PC-3 (cell line): ENCODE measurements around the gene OPN3.

Experiments
- EZH2 ChIP-seq: fragments of 300-600 bp; sonication (generic); IDR thresholded peaks from one replicate; pipeline ENCODE4 v1.6.1; 2017; ENCODE audit warnings: antibody characterized with exemption, mild to moderate bottlenecking, low read length; ENCODE audit not compliant: unreplicated experiment
- TF ChIP-seq, protein P1 (sequence below): fragments of 300-600 bp; sonication (generic); conservative IDR thresholded peaks from 2 replicates; pipeline ENCODE4 v1.5.1; 2017; ENCODE audit warnings: antibody characterized with exemption, low read depth, mild to moderate bottlenecking, low read length

DNA sequence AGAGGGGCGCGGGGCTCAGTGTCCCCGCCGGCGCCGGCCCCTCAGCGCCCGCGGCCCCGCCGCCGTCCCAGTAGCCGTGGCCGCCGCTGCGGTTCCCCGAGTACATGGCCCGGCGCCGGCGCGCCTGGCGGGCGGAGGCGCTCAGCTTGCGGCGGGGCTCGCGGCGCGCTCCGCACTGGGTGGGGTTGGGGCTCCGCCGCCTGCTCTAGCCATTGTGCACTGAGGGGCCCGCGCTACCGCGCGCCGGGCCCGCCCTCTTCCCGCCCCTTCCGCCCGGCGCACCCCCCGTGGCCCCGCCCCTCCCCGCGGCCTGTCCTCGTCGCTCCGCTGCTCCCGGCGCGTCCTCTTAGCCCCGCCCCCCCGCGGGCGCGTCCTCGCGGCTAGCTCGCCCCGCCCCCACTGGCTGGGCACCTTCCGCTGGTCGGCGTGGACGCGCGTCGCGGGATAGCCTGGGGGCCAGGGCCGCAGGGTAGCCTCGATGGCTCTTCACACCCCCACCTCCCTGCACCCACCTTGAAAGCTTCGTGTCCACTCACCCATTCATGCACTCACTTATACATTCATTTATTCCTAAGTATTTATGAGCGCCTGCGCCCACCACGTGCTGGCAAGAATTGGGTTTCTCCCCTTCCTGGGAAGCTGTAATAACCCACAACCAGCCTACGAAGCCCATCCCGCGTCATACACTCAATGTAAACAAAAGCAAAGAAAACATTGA, at the start of gene OPN3, which contains the start of gene CHML:
- TF ChIP-seq, protein P1, sequence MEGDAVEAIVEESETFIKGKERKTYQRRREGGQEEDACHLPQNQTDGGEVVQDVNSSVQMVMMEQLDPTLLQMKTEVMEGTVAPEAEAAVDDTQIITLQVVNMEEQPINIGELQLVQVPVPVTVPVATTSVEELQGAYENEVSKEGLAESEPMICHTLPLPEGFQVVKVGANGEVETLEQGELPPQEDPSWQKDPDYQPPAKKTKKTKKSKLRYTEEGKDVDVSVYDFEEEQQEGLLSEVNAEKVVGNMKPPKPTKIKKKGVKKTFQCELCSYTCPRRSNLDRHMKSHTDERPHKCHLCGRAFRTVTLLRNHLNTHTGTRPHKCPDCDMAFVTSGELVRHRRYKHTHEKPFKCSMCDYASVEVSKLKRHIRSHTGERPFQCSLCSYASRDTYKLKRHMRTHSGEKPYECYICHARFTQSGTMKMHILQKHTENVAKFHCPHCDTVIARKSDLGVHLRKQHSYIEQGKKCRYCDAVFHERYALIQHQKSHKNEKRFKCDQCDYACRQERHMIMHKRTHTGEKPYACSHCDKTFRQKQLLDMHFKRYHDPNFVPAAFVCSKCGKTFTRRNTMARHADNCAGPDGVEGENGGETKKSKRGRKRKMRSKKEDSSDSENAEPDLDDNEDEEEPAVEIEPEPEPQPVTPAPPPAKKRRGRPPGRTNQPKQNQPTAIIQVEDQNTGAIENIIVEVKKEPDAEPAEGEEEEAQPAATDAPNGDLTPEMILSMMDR, result no peak
- TF ChIP-seq EZH2, result no peak
